H9 (cell line): ENCODE results near the gene PEX5L. TPM values are rescaled to one million over a fixed set of nuclear protein-coding genes. Genes with fewer than 3 reads are reported as not detected.

Source experiments
- DNase-seq: peaks from one replicate; pipeline ENCODE4 v3.0.0-alpha.2; 2017
- H2AFZ ChIP-seq: one replicate; pipeline ENCODE4 v1.6.1; 2013; ENCODE audit warnings: mild to moderate bottlenecking, low read length, control low read depth, moderate library complexity
- H2AK5ac ChIP-seq: 2 replicates; pipeline ENCODE4 v1.6.1; 2013; ENCODE audit warnings: low read length, control low read depth, mixed read lengths; ENCODE audit not compliant: insufficient read length
- H2BK120ac ChIP-seq: one replicate; pipeline ENCODE4 v1.6.1; 2013; ENCODE audit warnings: low read depth, mild to moderate bottlenecking, low read length, control low read depth, inconsistent platforms; ENCODE audit not compliant: poor library complexity, severe bottlenecking
- H2BK12ac ChIP-seq: 2 replicates; pipeline ENCODE4 v1.6.1; 2013; ENCODE audit warnings: low read length, control low read depth, mixed read lengths, low read depth; ENCODE audit not compliant: insufficient read length
- H2BK15ac ChIP-seq: 2 replicates; pipeline ENCODE4 v1.6.1; 2013; ENCODE audit warnings: low read depth, low read length, control low read depth
- H2BK20ac ChIP-seq: one replicate; pipeline ENCODE4 v1.6.1; 2013; ENCODE audit warnings: low read depth, mild to moderate bottlenecking, low read length, control low read depth, inconsistent platforms; ENCODE audit not compliant: poor library complexity, severe bottlenecking
- H2BK5ac ChIP-seq: 2 replicates; pipeline ENCODE4 v1.6.1; 2013; ENCODE audit warnings: low read length, control low read depth, mixed read lengths; ENCODE audit not compliant: insufficient read length
- H3K14ac ChIP-seq: 2 replicates; pipeline ENCODE4 v1.6.1; 2013; ENCODE audit warnings: low read length, control low read depth; ENCODE audit not compliant: insufficient read depth
- H3K18ac ChIP-seq: 2 replicates; pipeline ENCODE4 v1.6.1; 2013; ENCODE audit warnings: low read depth, mild to moderate bottlenecking, mixed read lengths, low read length, control low read depth; ENCODE audit not compliant: insufficient read length
- H3K23ac ChIP-seq: 2 replicates; pipeline ENCODE4 v1.6.1; 2013; ENCODE audit warnings: low read length, control low read depth, mixed read lengths, low read depth; ENCODE audit not compliant: insufficient read length
- H3K23me2 ChIP-seq: 2 replicates; pipeline ENCODE4 v1.6.1; 2013; ENCODE audit warnings: low read depth, mild to moderate bottlenecking, mixed read lengths, low read length, control low read depth; ENCODE audit not compliant: insufficient read length, poor library complexity, severe bottlenecking
- H3K27ac ChIP-seq: 2 replicates; pipeline ENCODE4 v1.5.1; 2013; ENCODE audit warnings: low read length, control low read depth, mixed read lengths, low read depth; ENCODE audit not compliant: insufficient read length
- H3K27me3 ChIP-seq: 2 replicates; pipeline ENCODE4 v1.6.1; 2013; ENCODE audit warnings: low read length, control low read depth, inconsistent platforms; ENCODE audit not compliant: insufficient read depth
- H3K4ac ChIP-seq: 2 replicates; pipeline ENCODE4 v1.6.1; 2013; ENCODE audit warnings: low read depth, mild to moderate bottlenecking, control low read depth, inconsistent platforms, low read length, moderate library complexity
- H3K4me1 ChIP-seq: 2 replicates; pipeline ENCODE4 v1.6.1; 2013; ENCODE audit warnings: low read length, control low read depth, inconsistent platforms; ENCODE audit not compliant: insufficient read depth
- H3K4me2 ChIP-seq: 2 replicates; pipeline ENCODE4 v1.6.1; 2013; ENCODE audit warnings: low read length, control low read depth, mixed read lengths; ENCODE audit not compliant: insufficient read length, insufficient read depth
- H3K56ac ChIP-seq: 2 replicates; pipeline ENCODE4 v1.6.1; 2013; ENCODE audit warnings: low read depth, mild to moderate bottlenecking, mixed read lengths, low read length, control low read depth; ENCODE audit not compliant: insufficient read length
- H3K79me1 ChIP-seq: 2 replicates; pipeline ENCODE4 v1.6.1; 2013; ENCODE audit warnings: low read depth, mild to moderate bottlenecking, moderate library complexity, low read length, control low read depth, inconsistent platforms; ENCODE audit not compliant: insufficient read depth, poor library complexity, severe bottlenecking
- H3K79me2 ChIP-seq: 2 replicates; pipeline ENCODE4 v1.6.1; 2013; ENCODE audit warnings: low read length, control low read depth, inconsistent platforms; ENCODE audit not compliant: insufficient read depth
- H3K9ac ChIP-seq: 2 replicates; pipeline ENCODE4 v1.6.1; 2013; ENCODE audit warnings: low read length, control low read depth, mixed read lengths; ENCODE audit not compliant: insufficient read length; ENCODE audit errors: extremely low read depth
- H3K9me3 ChIP-seq: one replicate; pipeline ENCODE4 v1.6.1; 2013; ENCODE audit warnings: low read depth, low read length, inconsistent platforms; ENCODE audit not compliant: control insufficient read depth
- H3T11ph ChIP-seq: one replicate; pipeline ENCODE4 v1.6.1; 2013; ENCODE audit warnings: mild to moderate bottlenecking, low read length, control low read depth, inconsistent platforms
- H4K20me1 ChIP-seq: one replicate; pipeline ENCODE4 v1.6.1; 2013; ENCODE audit not compliant: control insufficient read depth, insufficient read length, insufficient read depth
- H4K5ac ChIP-seq: 2 replicates; pipeline ENCODE4 v1.6.1; 2013; ENCODE audit warnings: low read depth, mild to moderate bottlenecking, mixed read lengths, low read length, control low read depth; ENCODE audit not compliant: insufficient read length
- H4K8ac ChIP-seq: replicated peaks from 2 replicates; pipeline ENCODE4 v1.6.1; 2013; ENCODE audit warnings: low read length, control low read depth, mixed read lengths, low read depth; ENCODE audit not compliant: insufficient read length
- H4K91ac ChIP-seq: 2 replicates; pipeline ENCODE4 v1.6.1; 2013; ENCODE audit warnings: low read depth, mild to moderate bottlenecking, moderate library complexity, mixed read lengths, low read length, control low read depth; ENCODE audit not compliant: insufficient read length
- H3K27ac Mint-ChIP-seq, 3 experiments: 2 replicates in 2 of 3; 3 replicates in 1 of 3; pipeline ENCODE4 v1.8.0; 2020 to 2021; ENCODE audit warnings: mixed read lengths in 3 of 3, mild to moderate bottlenecking in 1 of 3, moderate library complexity in 1 of 3
- H3K27me3 Mint-ChIP-seq: 2 replicates; pipeline ENCODE4 v1.8.0; 2021; ENCODE audit warnings: low read depth, mild to moderate bottlenecking, moderate library complexity, mixed read lengths
- H3K36me3 Mint-ChIP-seq, 3 experiments: 2 replicates in 2 of 3; 3 replicates in 1 of 3; pipeline ENCODE4 v1.8.0; 2020 to 2021; ENCODE audit warnings: low read depth in 3 of 3, mixed read lengths in 3 of 3; ENCODE audit not compliant: insufficient read depth in 1 of 3
- H3K4me1 Mint-ChIP-seq, 2 experiments: 2 replicates each; pipeline ENCODE4 v1.8.0; 2020; ENCODE audit warnings: mixed read lengths in 2 of 2
- H3K4me3 Mint-ChIP-seq, 2 experiments: 2 replicates in 1 of 2; 3 replicates in 1 of 2; pipeline ENCODE4 v1.8.0; 2020 to 2021; ENCODE audit warnings: mild to moderate bottlenecking in 2 of 2, mixed read lengths in 2 of 2, moderate library complexity in 1 of 2
- H3K9me3 Mint-ChIP-seq, 2 experiments: 2 replicates in 1 of 2; 3 replicates in 1 of 2; pipeline ENCODE4 v1.8.0; 2020; ENCODE audit warnings: mild to moderate bottlenecking in 2 of 2, mixed read lengths in 2 of 2, moderate library complexity in 1 of 2
- CTCF ChIP-seq: fragments of 200-600 bp; sonication (generic); conservative IDR thresholded peaks from 3 replicates; pipeline ENCODE4 v1.8.0; 2021; ENCODE audit warnings: antibody characterized with exemption, mild to moderate bottlenecking
- total RNA-seq: library from RNA; stranded (reverse); gene quantifications from 2 replicates; pipeline ENCODE4 v1.2.1, GENCODE V29; 2021

Gene PEX5L
- total RNA-seq, 1 experiment from 2014 or later = 0.85 TPM

- Histone ChIP-seq H3K27me3 (no peaks in the 10 kb centered on the region), H4K91ac (no peak overlapping the region), H3K56ac (no peak overlapping the region), H2AFZ (no peak overlapping the region), H2BK120ac (no peak overlapping the region), H3K9me3 (no peaks in the 10 kb centered on the region), H2BK20ac (no peak overlapping the region), H2BK12ac (no peak overlapping the region), H2AK5ac (no peak overlapping the region), H3K23me2 (no peaks in the 10 kb centered on the region), H2BK5ac (no peak overlapping the region), H4K20me1 (no peaks in the 10 kb centered on the region), H3K79me1 (no peaks in the 10 kb centered on the region), H3K4me2 (no peak overlapping the region), H3K23ac (no peak overlapping the region), H2BK15ac (no peak overlapping the region), H3T11ph (no peak overlapping the region), H3K4me1 (no peaks in the 10 kb centered on the region), H3K79me2 (no peaks in the 10 kb centered on the region), H3K18ac (no peak overlapping the region), H4K8ac (no peak overlapping the region), H3K14ac (no peak overlapping the region), H3K9ac (no peak overlapping the region), H4K5ac (no peak overlapping the region), H3K27ac (no peak overlapping the region), H3K4ac (no peak overlapping the region)
- no peaks in the 10 kb centered on the region; a peak in 1 of 7 replicates for H3K36me3 Mint-ChIP-seq
- H3K4me3 Mint-ChIP-seq = no peak overlapping the region
- H3K27me3 Mint-ChIP-seq = no peaks in the 10 kb centered on the region
- no peak for TF ChIP-seq CTCF
- H3K9me3 Mint-ChIP-seq = no peaks in the 10 kb centered on the region
- no peaks in the 10 kb centered on the region for H3K4me1 Mint-ChIP-seq
- DNase-seq = no peak
- no peak overlapping the region for H3K27ac Mint-ChIP-seq
Measured at GRCh38 chr3:179981646-179982045, 55.1 kb downstream of the PEX5L start.
